Activated effector memory CD4-positive, alpha-beta T cell treated with anti-CD3 and anti-CD28 coated beads, Interleukin-2, amount 50 U/mL, for 16 hours (primary cell): Measurements from ENCODE around the gene SBK2.
"Not testable (repeated sequence)": the region's sequence is repeated elsewhere in the genome, so short reads cannot be mapped to it uniquely, and the experiment has no call there.

Source experiments
- DNase-seq: peaks from one replicate; pipeline ENCODE4 v3.0.0-alpha.2; 2020

Gene SBK2

GRCh38 chr19:55500368-55500952, 36.5 kb downstream of the SBK2 start:
- DNase-seq: no peak

GRCh38 chr19:55498246-55498840, 38.6 kb downstream of the SBK2 start:
- no peak for DNase-seq

- no peak for DNase-seq
Measured at GRCh38 chr19:55497763-55498162, 39.2 kb downstream of the SBK2 start.

GRCh38 chr19:55496820-55497219, 40.1 kb downstream of the SBK2 start:
- DNase-seq: not testable (repeated sequence)

- DNase-seq: no peak
Measured at GRCh38 chr19:55495646-55496349, 41.1 kb downstream of the SBK2 start.

- DNase-seq: no peak
Measured at GRCh38 chr19:55494172-55494761, 42.7 kb downstream of the SBK2 start.

GRCh38 chr19:55493645-55494171, 43.2 kb downstream of the SBK2 start:
- no peak for DNase-seq

GRCh38 chr19:55493052-55493644, 43.8 kb downstream of the SBK2 start:
- no peak for DNase-seq

- no peak for DNase-seq
Measured at GRCh38 chr19:55492362-55492944, 44.5 kb downstream of the SBK2 start.

- DNase-seq: no peak
Measured at GRCh38 chr19:55491546-55492360, 45.2 kb downstream of the SBK2 start.

- DNase-seq: no peak
Measured at GRCh38 chr19:55490478-55491432, 46.2 kb downstream of the SBK2 start.

GRCh38 chr19:55489711-55490477, 47.0 kb downstream of the SBK2 start:
- no peak for DNase-seq

GRCh38 chr19:55488986-55489710, 47.8 kb downstream of the SBK2 start:
- no peak for DNase-seq

- DNase-seq: no peak
Measured at GRCh38 chr19:55487924-55488687, 48.8 kb downstream of the SBK2 start, which contains the start of gene SSC5D. TSS of gene SSC5D (plus strand) at chr19:55488436. CDS start at chr19:55488590, 154 bp downstream.

GRCh38 chr19:55486971-55487923, 49.7 kb downstream of the SBK2 start:
- DNase-seq: peak; percentile 81

- DNase-seq: no peak
Measured at GRCh38 chr19:55486043-55486970, 50.6 kb downstream of the SBK2 start.
